NCI-H2227 treated with DMSO at 0.1 percent for 48 hours (cell line): ENCODE results near the gene TMEM165.

Experiments used
- DNase-seq: peaks from one replicate; lab custom pipeline; 2025; lab: John Stamatoyannopoulos, UW

TMEM165 gene

DNA sequence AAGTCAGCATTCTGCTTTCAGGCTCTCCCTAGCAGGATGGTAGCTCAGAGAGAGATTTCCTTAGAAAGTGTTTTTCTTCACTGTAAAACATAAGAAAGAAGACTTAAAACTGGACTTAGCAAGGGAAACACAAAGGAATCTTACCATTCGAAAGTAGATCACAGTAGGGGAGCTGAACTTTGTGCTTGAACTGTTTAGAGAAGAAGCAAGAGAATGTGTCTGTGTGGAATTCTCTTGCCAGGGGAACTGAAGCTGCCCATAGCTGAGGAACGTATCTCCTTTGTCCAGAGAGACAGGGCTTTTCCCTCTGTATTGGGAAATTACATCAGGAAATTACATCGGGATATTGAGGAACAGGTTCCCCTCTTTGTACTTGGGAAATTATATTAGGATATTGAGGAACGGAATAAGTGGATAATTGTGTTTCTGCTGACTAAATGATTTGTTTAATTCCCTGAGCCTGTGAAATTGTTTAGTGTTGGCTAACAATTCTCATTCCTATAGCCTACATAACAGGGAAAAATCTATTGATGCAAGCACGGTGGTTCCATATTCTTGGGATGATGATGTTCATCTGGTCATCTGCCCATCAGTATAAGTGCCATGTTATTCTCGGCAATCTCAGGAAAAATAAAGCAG lies 28.6 kb upstream of the TMEM165 start:
- DNase-seq, result no peak

DNA sequence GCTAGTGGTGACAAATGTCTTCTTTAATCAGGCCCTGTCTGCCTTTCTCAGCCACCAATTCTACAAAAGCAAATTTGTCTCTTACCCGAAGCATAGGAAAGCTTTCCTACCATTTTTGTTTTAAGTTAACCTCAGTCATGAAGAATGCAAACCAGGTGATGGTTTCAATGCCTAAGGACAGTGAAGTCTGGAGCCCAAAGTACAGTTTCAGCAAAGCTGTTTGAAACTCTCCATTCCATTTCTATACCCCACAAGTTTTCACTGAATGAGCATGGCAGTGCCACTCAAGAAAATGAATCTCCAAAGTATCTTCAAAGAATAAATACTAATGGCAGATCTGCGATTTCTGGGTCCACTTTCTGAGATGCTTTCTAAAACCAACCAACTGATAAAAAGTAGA lies 25.8 kb upstream of the TMEM165 start:
- DNase-seq, result no peak

DNA sequence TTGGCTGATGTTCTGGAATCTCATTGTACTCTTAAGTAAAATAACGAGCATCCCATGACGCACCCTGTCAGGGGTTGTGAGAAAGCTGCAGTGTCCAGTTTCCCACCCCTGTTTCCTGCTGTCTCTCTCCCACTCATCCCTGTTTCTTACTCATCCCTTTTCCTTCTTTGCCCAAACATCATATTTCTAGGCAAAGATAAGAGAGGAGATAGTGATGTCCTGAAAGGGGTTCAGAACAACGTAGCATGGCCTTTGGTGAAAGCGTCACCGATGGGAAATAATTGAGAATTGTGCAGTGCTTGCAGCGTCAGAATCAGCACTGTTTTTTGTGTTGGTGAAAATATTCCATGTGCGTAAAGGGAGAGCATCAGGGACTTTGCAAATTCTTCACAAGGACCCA lies 23.5 kb upstream of the TMEM165 start:
- DNase-seq, result no peak

DNA sequence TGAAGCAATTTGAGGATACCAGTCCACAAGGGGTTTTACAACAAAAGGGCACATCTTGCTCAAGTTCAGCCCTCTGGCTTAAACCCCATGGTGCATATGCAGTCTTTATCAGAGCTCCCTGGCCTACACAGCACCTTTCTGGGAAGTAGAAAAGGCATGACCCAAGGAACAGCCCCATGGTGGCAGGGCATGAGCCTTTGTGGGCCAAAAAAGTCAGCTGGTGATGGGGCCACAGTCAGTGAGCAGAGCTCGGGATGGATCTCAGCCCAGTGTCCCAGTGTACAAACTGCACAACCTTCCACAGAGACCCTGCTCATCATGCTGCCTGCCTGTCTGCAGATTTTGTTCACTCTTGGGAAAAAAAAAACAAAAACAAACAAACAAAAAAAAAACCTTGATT lies 22.3 kb upstream of the TMEM165 start:
- no peak for DNase-seq

DNA sequence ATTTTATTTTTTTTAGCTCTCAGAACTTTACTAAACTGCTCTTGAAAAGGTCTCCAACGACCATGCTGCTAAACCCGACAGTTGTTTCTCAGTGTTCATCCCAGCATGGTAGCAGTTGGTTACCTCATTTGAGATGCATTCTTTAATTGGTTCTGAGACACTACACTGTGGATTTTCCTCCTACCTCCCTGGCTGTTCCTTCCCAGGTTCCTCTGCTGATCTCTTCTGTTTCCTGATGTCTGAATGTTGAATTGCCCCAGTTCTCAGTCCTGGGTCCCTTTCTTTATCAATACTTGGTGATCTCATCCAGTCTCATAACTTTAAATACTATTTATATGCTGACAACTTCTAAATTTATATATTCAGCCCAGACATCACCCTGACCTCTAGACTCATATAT lies 19.1 kb upstream of the TMEM165 start:
- no peak for DNase-seq

DNA sequence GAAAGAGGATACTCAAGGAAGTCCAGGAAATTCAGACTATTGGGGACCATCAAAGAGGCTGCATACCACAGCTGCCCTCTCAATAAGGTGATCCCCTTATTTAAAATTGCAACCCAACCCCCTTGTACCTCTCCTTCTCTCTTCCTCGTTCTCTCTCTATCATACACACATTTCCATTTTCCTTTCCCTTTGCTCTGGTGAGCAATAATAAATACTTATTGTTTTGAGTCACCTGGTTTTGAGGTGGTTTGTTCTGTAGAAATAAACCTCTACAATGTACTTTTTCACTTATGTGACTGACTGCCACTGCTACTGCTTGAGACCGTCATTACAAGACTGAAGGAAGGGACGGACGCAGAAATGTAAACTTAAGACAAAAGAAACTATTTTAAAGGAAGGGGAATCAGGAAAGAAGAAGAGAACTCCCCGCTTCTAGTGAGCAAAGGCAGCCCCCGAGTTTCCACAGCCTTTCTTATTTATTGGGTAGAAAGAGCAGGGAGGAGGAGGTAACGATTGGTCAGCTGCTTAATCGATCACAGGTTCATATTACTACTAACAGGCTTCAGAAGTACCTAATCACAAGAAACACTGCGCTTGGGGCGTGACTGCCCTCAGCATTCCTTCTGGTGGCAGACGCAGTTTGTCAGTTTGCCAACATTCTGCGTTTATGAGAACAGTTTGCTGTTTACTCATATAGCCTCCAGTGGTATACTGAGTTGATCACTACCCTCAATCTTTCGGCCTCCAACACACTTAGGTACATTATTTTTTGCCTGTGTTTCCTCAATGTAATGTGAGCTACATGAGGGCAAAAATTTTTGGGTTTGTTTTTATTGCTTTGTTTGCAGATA lies 16.9 kb upstream of the TMEM165 start:
- DNase-seq, result no peak

DNA sequence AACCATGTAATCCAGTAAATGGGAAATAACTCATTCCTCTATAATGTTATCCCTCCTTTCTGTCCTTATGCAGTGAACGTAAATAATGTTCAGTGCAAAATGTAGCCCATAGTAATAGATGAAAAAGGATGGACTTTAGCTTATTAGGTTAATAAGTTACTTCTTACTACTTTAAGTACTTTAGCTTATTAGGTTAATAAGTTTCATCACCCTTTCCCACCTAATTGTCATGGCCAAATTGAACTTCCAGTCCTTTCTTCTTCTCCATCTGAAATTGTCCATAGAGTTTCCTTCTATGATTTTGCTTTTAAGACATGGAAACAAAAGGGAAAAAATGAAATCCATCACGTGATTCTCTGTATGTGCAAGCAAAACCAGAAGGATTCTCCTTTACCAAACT lies 15.2 kb upstream of the TMEM165 start:
- no peak for DNase-seq

DNA sequence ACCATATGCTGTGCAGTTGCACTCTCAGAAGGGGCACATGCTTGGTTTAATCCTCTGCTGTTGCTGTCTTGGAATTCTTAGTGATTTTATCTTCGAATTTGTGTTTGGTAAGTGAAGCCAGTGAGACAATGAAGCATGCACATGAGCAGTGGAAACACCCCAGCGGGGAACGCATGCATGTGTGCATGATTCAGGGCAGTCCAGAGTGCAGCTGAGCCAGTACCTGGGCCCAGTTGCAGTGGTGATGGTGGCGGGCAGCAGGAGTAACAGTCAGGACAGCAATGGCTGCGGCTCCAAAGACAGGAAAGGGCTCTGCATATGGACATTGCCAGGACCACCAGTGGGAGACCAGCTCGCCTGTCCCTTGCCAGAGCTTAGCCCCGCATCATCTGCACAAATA lies 14.3 kb upstream of the TMEM165 start:
- no peak for DNase-seq

DNA sequence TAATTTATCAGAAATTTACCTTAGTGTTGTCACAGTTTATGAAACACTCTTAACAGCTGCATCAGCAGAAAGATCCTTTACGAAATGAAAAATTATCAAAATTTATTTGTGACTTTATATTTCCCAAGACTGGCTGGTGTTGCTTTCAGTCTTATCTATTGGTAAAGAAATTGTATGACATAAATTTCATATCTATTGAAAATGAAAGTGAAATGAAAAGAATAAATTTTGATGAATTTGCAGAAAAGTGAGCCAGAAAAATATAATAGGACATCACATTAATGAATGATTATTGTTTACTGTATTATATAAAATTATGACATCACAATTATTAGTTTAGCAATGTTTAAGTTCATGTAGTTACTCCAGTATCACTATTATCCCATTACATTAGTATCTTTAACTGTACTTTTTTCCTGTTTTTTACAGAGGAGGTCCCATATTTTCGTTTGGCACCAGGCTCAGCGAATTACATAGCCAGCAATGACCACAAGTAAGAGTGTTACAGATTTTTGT lies 13.2 kb upstream of the TMEM165 start:
- no peak for DNase-seq

DNA sequence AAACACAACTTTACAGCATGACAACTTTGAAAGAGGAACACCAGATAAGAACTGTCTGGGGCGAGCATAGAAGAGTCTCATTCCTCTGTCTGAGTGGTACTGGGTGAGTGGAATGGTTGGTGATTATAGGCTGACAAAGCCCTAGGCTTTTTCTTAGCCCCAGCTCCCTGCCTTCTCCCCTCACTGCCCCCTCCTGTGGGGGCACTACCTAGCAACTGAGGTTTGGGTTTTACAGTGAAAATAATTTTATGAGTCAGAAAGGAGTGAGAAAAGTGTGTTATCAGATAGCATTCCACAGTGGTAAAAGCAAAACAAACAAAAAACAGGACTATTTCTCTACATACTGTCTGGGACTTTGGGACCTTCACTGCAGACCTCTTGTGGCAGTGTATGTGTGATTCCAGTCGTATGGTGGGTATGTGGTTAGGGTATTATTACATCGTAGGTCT lies 10.5 kb upstream of the TMEM165 start:
- no peak for DNase-seq

DNA sequence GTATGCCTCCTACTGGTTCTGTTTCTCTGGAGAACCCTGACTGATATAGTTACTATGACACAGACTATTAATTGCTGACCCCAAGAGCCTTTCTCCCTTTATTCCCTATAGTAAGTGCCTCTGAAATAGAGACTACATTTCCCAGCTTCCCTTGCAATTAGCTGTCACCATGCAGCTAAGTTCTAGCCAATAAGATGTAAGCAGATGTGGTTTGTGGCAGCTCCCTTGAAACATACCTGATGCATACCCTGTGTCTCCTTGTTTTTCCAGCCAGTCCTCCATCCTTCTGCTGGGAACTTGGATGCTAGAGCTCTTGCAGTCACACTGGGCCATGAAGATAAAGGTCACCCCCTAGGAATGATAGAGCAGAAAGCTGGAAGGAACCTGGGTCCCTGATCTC lies 9.7 kb upstream of the TMEM165 start:
- no peak for DNase-seq

DNA sequence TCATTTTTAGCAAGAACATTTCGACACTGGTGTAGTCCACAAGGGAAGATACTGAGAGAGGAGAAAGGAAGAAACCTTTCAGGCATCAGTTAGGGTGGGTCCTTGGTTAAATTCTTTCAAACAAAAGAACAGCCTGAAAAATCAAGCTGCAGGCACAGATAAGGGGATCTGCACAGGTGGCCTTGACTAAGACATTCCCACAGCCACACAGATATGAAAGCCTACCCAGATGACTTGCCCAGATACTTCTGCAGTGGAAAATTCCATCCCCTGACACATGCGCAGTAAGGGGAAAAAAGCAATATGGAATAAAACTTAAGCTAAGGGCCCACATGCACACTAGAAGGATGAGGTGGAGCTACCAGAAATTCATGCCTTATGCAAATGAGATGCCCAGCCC lies 8.9 kb upstream of the TMEM165 start:
- DNase-seq, result no peak

DNA sequence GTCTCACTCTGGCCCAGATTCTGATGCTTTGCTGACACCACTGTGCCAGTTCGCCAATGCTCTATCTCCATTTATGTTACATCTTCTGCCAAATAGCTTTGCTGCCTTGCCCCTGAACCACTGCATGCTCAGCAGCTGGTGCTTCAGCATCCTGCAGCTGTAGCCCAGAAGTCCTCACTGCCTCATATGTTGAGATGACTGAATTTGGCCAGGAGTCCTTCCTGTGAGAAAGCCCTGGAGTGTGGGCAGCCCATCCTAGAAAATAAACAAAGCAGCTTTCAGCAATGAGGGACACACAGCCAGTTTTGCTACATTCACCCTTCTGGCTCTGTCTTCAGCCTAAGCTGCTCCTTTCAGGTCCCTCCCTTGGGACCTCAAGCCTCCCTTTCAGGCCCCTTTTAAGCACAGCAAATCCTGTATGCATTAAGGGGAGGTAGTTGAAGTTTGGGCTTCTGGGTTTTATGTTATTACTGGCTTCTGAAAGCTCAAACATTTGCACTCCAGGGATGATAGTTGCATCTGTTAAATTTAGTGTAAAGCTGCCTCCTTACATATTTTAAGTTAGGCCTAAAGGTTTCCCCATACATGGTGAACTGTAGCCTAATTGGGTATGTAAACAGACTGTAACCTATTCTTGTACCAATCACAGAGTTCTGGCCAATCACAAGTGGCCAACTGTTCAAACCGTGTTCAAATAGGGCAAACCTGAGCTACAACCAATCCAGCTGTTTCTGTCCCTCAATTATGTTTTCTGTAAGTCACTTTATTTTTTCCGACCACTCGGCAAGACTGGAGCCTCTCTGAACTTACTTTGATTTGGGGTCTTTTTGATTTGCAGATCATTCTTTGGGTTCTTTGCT lies 2.1 kb upstream of the TMEM165 start:
- DNase-seq, result no peak

DNA sequence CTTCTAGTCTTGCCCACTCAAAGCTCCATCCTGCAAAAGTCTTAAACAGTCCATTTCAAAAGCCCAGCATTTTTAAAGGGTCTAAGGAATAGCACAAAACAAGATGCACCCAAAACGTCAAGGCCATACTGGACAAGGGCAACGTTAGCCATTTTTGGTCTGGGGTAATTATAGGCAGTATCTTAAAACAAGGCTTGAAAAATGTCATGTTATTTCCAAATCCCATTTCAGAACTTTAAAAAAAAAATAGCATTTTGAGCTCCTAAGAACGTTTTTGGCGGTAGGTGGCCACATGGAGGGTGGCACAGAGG lies 584 bp upstream of the TMEM165 start:
- peak; percentile 40 for DNase-seq

DNA sequence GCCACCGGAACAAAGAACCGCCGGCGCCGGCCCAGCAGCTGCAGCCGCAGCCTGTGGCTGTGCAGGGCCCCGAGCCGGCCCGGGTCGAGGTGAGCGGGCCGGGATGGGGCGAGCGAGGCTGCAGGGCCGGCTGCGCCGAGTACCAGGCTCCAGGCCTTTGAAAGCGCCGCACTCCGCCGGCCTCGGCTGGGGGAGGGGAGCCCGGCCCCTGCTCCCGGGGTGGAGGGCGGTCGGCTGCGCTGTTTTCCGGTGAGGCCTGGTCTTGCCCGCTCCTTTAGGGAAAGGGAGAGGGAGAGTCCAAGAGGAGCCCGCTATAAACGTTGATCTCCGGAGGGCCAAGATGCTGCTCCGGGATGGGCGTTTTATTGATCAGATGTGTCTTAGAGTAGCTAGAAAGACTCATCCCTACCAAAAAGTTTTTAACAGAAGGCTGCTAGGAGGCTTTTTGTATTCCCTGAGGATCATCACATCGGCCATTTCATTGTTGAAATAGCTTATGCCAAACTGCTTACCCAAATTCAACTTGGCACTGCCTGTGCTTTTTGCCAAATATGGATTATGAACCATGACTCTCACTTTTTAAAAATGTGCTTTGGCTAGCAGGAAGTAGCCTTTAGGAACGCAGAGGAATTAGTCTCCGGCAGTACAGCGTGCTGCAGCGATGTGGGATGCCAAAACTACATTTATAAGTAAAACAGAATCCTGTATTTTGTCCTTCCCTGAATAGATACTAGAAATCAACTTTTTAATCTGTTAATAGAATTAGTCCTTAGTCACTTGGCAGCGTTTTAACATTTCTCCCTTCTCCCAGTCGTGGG lies 760 bp downstream of the TMEM165 start:
- no peak for DNase-seq

DNA sequence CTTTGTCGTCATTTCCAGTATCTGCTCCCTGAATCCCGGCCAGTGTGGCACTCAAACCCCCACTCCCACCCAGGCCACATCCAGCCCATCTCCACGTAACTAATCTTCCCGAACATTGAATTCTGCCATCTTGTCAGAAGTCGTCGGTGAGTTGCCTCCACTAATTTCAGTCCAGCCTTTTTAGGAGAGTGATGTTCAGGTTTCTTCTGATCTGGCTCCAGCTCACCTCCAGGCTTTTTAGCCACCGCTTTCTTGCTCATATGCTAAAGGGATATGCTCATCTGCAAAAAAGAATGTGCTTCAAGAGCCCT lies 1.3 kb downstream of the TMEM165 start:
- no peak for DNase-seq

DNA sequence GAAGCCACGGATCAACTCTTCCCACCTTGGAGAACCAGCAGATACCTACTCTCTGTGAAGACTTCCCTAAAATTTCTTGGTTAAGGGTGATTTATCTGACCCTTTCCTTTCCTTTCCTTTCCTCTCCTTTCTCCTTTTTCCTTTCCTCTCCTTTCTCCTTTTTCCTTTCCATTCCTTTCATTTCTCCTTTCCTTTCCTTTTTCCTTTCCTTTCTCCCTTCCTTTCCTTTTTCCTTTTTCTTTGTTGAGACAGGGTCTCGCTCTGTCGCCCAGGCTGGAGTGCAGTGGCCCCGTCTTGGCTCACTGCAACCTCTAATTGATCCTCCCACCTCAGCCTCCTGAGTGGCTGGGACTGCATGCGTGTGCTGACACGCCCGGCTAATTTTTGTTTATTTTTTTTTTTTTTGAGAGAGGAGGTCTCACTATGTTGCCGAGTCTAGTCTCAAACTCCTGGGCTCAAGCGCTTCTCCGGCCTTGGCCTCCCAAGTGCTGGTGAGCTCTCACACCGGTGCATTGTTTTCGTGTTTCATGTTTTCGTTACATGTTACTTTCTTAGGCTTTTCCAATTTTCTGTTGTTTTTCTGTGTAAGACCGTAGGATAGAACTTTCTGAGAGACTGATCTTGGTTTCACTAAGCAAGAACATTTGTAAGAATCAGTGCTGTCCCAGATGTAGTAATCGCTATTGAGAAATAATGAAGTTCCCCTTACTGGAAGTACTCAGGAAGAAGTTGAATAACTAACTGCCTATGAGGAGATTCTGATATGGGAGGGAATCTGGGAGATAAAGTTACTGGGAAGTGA lies 2.0 kb downstream of the TMEM165 start:
- DNase-seq, result no peak

DNA sequence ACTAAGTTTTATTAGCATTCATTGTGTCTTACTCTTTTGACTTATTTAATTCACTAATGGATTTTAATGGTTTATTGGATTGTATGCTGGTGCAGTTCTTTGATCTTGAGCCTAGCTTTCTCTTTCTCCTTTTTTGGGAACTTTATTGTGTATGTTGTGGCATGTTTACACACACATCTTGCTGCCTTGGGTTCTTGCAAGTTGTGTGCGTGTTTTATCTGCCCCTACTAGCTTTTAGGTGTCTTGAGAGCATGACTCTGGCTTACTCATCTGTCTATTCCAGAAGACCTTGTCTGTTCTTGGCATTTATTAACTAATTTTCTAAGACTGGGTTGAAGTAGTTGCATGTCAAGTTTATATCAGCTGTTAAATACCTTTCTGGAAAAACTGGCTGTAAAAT lies 2.7 kb downstream of the TMEM165 start:
- DNase-seq, result no peak

DNA sequence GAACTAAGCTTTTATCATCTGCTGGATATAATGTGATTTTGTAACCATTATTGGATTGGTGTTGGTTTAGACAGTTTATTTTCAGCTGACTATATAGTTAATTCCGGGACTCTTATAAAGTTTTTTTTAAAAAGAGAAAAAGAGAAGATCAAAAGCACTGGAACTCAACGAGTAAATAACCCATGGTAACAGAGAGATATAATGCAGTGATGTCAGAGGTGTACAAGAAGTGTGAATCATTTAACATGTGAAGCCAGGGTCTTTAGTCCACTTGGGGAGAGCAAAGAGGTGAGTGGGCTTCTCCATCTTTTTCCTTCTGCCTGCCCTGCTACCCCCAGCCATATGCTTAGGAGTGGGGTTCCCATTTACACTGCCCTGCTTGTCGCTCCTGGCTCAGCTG lies 3.2 kb downstream of the TMEM165 start:
- no peak for DNase-seq

DNA sequence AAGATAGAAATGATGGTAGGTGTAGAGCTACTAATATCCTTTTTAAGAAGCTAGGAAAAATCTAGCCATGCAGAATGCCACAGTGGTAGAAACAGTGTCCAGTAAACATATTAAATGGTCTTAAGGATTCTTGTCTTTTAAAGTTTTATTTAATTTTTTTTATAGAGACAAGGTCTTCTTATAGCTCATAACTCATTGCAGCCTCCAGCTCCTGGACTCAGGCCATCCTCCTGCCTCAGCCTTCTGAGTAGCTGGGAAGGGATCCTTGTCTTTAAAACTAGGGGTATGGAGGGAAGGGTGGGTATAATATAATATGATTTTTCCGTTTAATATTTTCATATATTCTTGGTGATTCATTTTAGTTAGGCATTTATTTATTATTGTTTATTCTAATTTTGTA lies 3.8 kb downstream of the TMEM165 start:
- DNase-seq, result no peak

DNA sequence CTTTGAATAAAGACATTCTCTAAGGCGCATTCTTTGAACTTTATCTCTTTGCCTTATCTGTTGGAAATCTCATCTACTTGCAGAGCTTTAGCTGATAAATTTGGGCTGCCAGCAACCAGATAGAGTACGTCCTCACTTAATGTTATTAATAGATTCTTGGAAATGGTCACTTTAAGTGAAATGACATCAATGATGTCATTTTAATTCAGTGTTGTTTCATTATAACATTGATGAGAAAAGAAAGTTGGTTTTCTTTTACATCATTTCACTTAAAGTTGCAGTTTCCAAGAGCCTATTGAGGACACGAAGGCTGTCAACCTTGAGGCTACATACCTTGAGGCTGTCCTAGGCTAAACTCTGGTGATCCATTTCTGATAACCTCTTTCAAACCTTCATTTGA lies 9.3 kb downstream of the TMEM165 start:
- no peak for DNase-seq
